GM12872 (cell line): Measurements from ENCODE around the gene ANKRD1.

ENCODE experiments used
- CTCF ChIP-seq: IDR thresholded peaks from 3 replicates; pipeline ENCODE4 v1.5.1; 2011; ENCODE audit warnings: low read depth, mild to moderate bottlenecking, low read length, moderate library complexity; ENCODE audit not compliant: insufficient read depth

ANKRD1 gene

GRCh38 chr10:90890347-90890746, 30.5 kb downstream of the ANKRD1 start:
- TF ChIP-seq CTCF, result no peak

GRCh38 chr10:90889636-90890035, 31.3 kb downstream of the ANKRD1 start:
- no peak for TF ChIP-seq CTCF

- no peak for TF ChIP-seq CTCF
Measured at GRCh38 chr10:90888387-90888786, 32.5 kb downstream of the ANKRD1 start.

- TF ChIP-seq CTCF, result no peak
Measured at GRCh38 chr10:90887555-90887954, 33.3 kb downstream of the ANKRD1 start.

- no peak for TF ChIP-seq CTCF
Measured at GRCh38 chr10:90885176-90885575, 35.7 kb downstream of the ANKRD1 start.

- no peak for TF ChIP-seq CTCF
Measured at GRCh38 chr10:90884431-90884830, 36.5 kb downstream of the ANKRD1 start.

GRCh38 chr10:90880059-90880719, 40.7 kb downstream of the ANKRD1 start:
- TF ChIP-seq CTCF, result peak; percentile 53
